ENCODE measurements around the gene REV3L. TPM values are rescaled to one million over a fixed set of nuclear protein-coding genes. Genes with fewer than 3 reads are reported as not detected.

REV3L gene
- total and polyA plus RNA-seq, 2 of the 8 experiments (the other 6 are each of a cell fraction or from before 2014, with no cell fraction given), result 2.1 to 6.6 TPM

DNA sequence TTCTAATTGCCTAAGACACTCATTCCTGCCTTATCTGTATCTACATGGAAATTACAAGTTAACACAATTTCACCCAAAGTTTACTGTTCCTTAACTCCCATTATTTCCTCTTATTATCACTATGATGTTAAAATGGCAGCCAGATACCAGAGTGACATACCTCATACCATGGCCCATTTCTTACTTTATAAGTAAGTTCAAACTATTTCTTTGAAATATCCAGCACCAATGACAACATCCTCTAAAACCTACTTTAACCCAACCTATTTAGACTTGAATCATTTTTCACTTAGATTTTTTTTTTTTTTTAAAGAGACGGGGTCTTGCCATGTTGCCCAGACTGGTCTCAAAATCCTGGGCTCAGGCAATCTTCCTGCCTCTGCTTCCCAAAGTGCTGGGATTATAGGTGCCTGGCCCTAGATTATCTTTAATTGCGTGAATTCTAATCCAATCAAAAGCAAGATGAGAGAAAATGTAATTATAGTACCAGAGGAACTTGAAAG lies 10.0 kb downstream of the REV3L start:
- Histone ChIP-seq H3K27ac (ENCODE audit: low read depth, low read length) (no peak overlapping the region), H4K20me1 (replicated peaks in 1 of 2; ENCODE audit: control insufficient read depth in 1 of 2, insufficient read depth in 2 of 2, low read length in 2 of 2) (peaks cover 12 to 14% of the 10 kb centered on the region in 2 experiments), H3K18ac (ENCODE audit: extremely low read depth, low read length) (no peak overlapping the region), H2BK20ac (ENCODE audit: low read length) (no peak overlapping the region), H3K23ac (ENCODE audit: insufficient read length) (no peak overlapping the region), H3K9me3 (ENCODE audit: insufficient read depth in 2 of 2, low read depth in 1 of 2, low read length in 1 of 2) (no peaks in the 10 kb centered on the region), H3K79me1 (ENCODE audit: low read depth, low read length) (no peaks in the 10 kb centered on the region), H3K9ac (replicated peaks in 1 of 4; ENCODE audit: extremely low read depth in 1 of 4, low read depth in 3 of 4, low read length in 3 of 4) (no peak overlapping the region), H3K4me3 (ENCODE audit: extremely low read depth in 1 of 4, insufficient read depth in 2 of 4, low read depth in 3 of 4, low read length in 4 of 4) (no peak overlapping the region), H3K27me3 (replicated peaks in 1 of 4; ENCODE audit: control insufficient read depth in 3 of 4, extremely low read depth in 1 of 4, insufficient read depth in 3 of 4, low read length in 3 of 4) (peaks cover 15 to 38% (median 24%) of the 10 kb centered on the region in 4 experiments), H3K56ac (replicated peaks; ENCODE audit: insufficient read length, low read depth, low read length) (no peak overlapping the region), H3K14ac (ENCODE audit: insufficient read length) (no peak overlapping the region), H4K5ac (ENCODE audit: insufficient read length, low read depth, low read length) (no peak overlapping the region), H3K23me2 (ENCODE audit: low read depth, low read length) (no peaks in the 10 kb centered on the region), H3K4ac (replicated peaks; ENCODE audit: insufficient read length, low read depth, low read length) (no peak overlapping the region), H3K36me3 (ENCODE audit: control insufficient read depth in 2 of 4, insufficient read depth in 4 of 4, low read length in 3 of 4) (no peaks in the 10 kb centered on the region), H2BK12ac (ENCODE audit: low read depth, low read length) (no peak overlapping the region), H2BK120ac (replicated peaks; ENCODE audit: low read depth, low read length) (no peak overlapping the region), H2AK5ac (ENCODE audit: low read depth, low read length) (no peak overlapping the region), H3K79me2 (ENCODE audit: control insufficient read depth in 1 of 2, insufficient read depth in 2 of 2, low read length in 2 of 2) (peaks cover 0 to 5% of the 10 kb centered on the region in 2 experiments; a peak in 1 of 4 replicates), H3K4me2 (ENCODE audit: insufficient read depth in 1 of 2, low read depth in 2 of 2, low read length in 2 of 2) (no peak overlapping the region), H4K8ac (ENCODE audit: extremely low read depth, insufficient read depth, low read length) (no peak overlapping the region), H2BK5ac (ENCODE audit: low read depth, low read length) (no peak overlapping the region), H2BK15ac (ENCODE audit: low read length) (no peak overlapping the region), H2AFZ (ENCODE audit: low read length) (no peak overlapping the region), H3K4me1 (replicated peaks in 1 of 4; ENCODE audit: control insufficient read depth in 3 of 4, insufficient read depth in 4 of 4, low read length in 3 of 4) (peaks cover 0 to 6% (median 5%) of the 10 kb centered on the region in 4 experiments; a peak in 3 of 7 replicates), H4K91ac (replicated peaks; ENCODE audit: insufficient read length, low read length) (no peak overlapping the region)
- FAIRE-seq (no peak), DNase-seq (ENCODE audit: low read depth in 1 of 2, low spot score in 2 of 2) (no peak)
- WGBS, 2 experiments (ENCODE audit: extremely low coverage in 1 of 2, insufficient coverage in 1 of 2, insufficient read length in 1 of 2, insufficient replicate concordance in 2 of 2, low coverage in 1 of 2, low lambda C conversion rate in 2 of 2, missing lambda C conversion rate in 1 of 2), result 87% methylated on average over 2 of the region's 2 CpGs; no CpG with 5 or more reads in 1 of the 2 experiments
- CTCF ChIA-PET (ENCODE audit: partially characterized antibody), result no interaction called here
- POLR2A ChIA-PET (ENCODE audit: partially characterized antibody), result interaction anchor here (1.2 kb wide), 1 partner anchor 10 kb away, joined by 4 read pairs; the partner anchor contains the start of gene REV3L
- TF ChIP-seq SP4 (IDR thresholded peaks at IDR 0.05; ENCODE audit: low read length) (no peak), BRCA1 (IDR thresholded peaks at IDR 0.05; ENCODE audit: low read depth, low read length) (no peak), CEBPB (IDR thresholded peaks at IDR 0.05; ENCODE audit: low read depth, low read length) (no peak), CREB1 (IDR thresholded peaks at IDR 0.05) (no peak), CTBP2 (IDR thresholded peaks at IDR 0.05; ENCODE audit: borderline replicate concordance, insufficient read depth, insufficient read length, low read length) (no peak), MAFK (IDR thresholded peaks at IDR 0.05; ENCODE audit: low read depth, low read length) (no peak), CTCF (IDR thresholded peaks at IDR 0.05; ENCODE audit: control extremely low read depth in 1 of 3, insufficient read depth in 1 of 3, low read depth in 1 of 3, low read length in 3 of 3) (no peak), BACH1 (IDR thresholded peaks at IDR 0.05; ENCODE audit: low read length) (no peak), TBP (IDR thresholded peaks at IDR 0.05; ENCODE audit: low read depth, low read length) (no peak)
- TF ChIP-seq, protein P1, sequence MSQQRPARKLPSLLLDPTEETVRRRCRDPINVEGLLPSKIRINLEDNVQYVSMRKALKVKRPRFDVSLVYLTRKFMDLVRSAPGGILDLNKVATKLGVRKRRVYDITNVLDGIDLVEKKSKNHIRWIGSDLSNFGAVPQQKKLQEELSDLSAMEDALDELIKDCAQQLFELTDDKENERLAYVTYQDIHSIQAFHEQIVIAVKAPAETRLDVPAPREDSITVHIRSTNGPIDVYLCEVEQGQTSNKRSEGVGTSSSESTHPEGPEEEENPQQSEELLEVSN (IDR thresholded peaks at IDR 0.05), result no peak

All from H1 (cell line).